Hepatocyte (in vitro differentiated cells): Measurements from ENCODE around the gene F7.

Source experiments
- EZH2 ChIP-seq: fragments of 200-600 bp; sonication (generic); IDR thresholded peaks from 2 replicates; pipeline ENCODE4 v1.6.1; 2016; ENCODE audit warnings: antibody characterized with exemption, mild to moderate bottlenecking, borderline replicate concordance
- EZH2phosphoT487 ChIP-seq: fragments of 200-600 bp; sonication (generic); IDR thresholded peaks from one replicate; pipeline ENCODE4 v1.6.1; 2018; ENCODE audit warnings: antibody characterized with exemption, mild to moderate bottlenecking, low read depth, moderate library complexity; ENCODE audit not compliant: unreplicated experiment, severe bottlenecking
- TF ChIP-seq, protein P1 (sequence below): fragments of 200-600 bp; sonication (generic); IDR thresholded peaks from 2 replicates; pipeline ENCODE4 v1.5.1; 2016; ENCODE audit warnings: antibody characterized with exemption, mild to moderate bottlenecking; ENCODE audit not compliant: poor library complexity

DNA sequence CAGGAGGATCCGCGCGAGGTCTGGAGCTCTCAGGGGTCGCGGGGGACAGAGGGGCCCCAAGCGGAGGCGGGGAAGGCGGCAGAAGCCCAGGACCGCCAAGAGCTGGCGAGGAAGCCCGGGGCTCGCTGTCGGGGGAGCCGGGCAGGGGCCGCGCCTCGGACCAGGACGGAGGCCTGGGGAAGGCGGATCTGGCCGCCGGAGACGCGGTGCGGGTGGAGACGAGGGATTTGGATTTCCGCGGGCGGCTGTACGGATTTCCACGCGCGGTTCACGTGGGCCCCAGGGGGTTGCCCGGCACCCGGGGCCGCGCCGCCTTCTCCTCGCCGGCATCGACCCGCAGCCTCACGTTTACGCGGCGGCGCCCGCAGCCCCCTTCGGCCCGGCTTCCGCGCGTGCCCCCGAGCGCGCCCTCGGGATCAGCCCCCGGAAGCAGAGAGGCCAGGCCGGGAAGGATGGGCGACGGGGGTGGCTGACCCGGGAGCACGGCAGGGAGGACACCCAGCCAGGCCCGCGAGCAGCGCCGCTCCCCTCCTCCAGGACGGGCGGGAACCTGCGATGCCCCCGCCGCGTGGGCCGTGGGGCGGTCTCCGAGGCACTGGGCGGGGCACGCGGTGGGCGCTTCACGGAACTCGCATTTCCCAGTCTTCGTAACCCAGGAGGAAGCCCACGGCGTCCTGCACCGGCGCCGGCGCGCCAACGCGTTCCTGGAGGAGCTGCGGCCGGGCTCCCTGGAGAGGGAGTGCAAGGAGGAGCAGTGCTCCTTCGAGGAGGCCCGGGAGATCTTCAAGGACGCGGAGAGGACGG is 4.7 kb downstream of the F7 start:
- TF ChIP-seq, protein P1, sequence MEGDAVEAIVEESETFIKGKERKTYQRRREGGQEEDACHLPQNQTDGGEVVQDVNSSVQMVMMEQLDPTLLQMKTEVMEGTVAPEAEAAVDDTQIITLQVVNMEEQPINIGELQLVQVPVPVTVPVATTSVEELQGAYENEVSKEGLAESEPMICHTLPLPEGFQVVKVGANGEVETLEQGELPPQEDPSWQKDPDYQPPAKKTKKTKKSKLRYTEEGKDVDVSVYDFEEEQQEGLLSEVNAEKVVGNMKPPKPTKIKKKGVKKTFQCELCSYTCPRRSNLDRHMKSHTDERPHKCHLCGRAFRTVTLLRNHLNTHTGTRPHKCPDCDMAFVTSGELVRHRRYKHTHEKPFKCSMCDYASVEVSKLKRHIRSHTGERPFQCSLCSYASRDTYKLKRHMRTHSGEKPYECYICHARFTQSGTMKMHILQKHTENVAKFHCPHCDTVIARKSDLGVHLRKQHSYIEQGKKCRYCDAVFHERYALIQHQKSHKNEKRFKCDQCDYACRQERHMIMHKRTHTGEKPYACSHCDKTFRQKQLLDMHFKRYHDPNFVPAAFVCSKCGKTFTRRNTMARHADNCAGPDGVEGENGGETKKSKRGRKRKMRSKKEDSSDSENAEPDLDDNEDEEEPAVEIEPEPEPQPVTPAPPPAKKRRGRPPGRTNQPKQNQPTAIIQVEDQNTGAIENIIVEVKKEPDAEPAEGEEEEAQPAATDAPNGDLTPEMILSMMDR = no peak
- TF ChIP-seq EZH2 = no peak
- no peak for TF ChIP-seq EZH2phosphoT487
